ENCODE measurements around the gene SPTLC3. TPM values are rescaled to one million over a fixed set of nuclear protein-coding genes. Genes with fewer than 3 reads are reported as not detected.

SPTLC3 gene
- total and polyA plus RNA-seq, 2 of the 13 experiments (the other 11 are each of a cell fraction or from before 2014, with no cell fraction given) = 20.5 to 95.6 TPM

GRCh38 chr20:13121840-13122515, 113.2 kb downstream of the SPTLC3 start (continued):
- TF ChIP-seq PPARG (CRISPR knock-in tag; conservative IDR thresholded peaks at IDR 0.05) (peak; percentile 82), YEATS2 (CRISPR knock-in tag; IDR thresholded peaks at IDR 0.05; ENCODE audit: borderline replicate concordance) (0 out of 2 replicates have a peak, but pooled peaks have one; percentile 8), ZNF296 (CRISPR knock-in tag; conservative IDR thresholded peaks at IDR 0.05) (no peak), ZSCAN20 (CRISPR knock-in tag; IDR thresholded peaks at IDR 0.05; ENCODE audit: borderline replicate concordance) (no peak), HMG20B (CRISPR knock-in tag; conservative IDR thresholded peaks at IDR 0.05) (peak; percentile 76; the same call in 1 of the 2 replicates), ZNF562 (CRISPR knock-in tag; IDR thresholded peaks at IDR 0.05; ENCODE audit: borderline replicate concordance) (no peak), ZSCAN29 (CRISPR knock-in tag; conservative IDR thresholded peaks at IDR 0.05) (0 out of 2 replicates have a peak, but pooled peaks have one; percentile 53), CENPX (CRISPR knock-in tag; IDR thresholded peaks at IDR 0.05) (no peak), HBP1 (CRISPR knock-in tag; IDR thresholded peaks at IDR 0.05; ENCODE audit: low read depth) (no peak), ZFX (CRISPR knock-in tag; IDR thresholded peaks at IDR 0.05; ENCODE audit: low read depth) (no peak), TBX2 (CRISPR knock-in tag; IDR thresholded peaks at IDR 0.05; ENCODE audit: borderline replicate concordance) (peak; percentile 73), TEF (CRISPR knock-in tag; IDR thresholded peaks at IDR 0.05) (no peak), RXRB (CRISPR knock-in tag; IDR thresholded peaks at IDR 0.05; ENCODE audit: borderline replicate concordance) (peak; percentile 85), ZNF816 (CRISPR knock-in tag; IDR thresholded peaks at IDR 0.05; ENCODE audit: borderline replicate concordance) (no peak), TGIF2 (CRISPR knock-in tag; IDR thresholded peaks at IDR 0.05) (peak; percentile 60; the same call in 1 of the 2 replicates), TRIM22 (IDR thresholded peaks at IDR 0.05) (no peak), TCF7L2 (IDR thresholded peaks at IDR 0.05; ENCODE audit: low read depth, low read length) (peak; percentile 91), ZNF382 (CRISPR knock-in tag; IDR thresholded peaks at IDR 0.05; ENCODE audit: borderline replicate concordance) (no peak), ZNF121 (CRISPR knock-in tag; IDR thresholded peaks at IDR 0.05) (no peak), AHR (CRISPR knock-in tag; IDR thresholded peaks at IDR 0.05) (no peak), NFIB (CRISPR knock-in tag; IDR thresholded peaks at IDR 0.05; ENCODE audit: borderline replicate concordance) (no peak), ZNF383 (CRISPR knock-in tag; IDR thresholded peaks at IDR 0.05; ENCODE audit: borderline replicate concordance) (no peak), ZNF547 (CRISPR knock-in tag; IDR thresholded peaks at IDR 0.05) (no peak), TBL1XR1 (IDR thresholded peaks at IDR 0.05; ENCODE audit: borderline replicate concordance, low read length, partially characterized antibody) (no peak), RFX5 (IDR thresholded peaks at IDR 0.05; ENCODE audit: low read depth, low read length) (no peak)
- TF ChIP-seq, protein P1, sequence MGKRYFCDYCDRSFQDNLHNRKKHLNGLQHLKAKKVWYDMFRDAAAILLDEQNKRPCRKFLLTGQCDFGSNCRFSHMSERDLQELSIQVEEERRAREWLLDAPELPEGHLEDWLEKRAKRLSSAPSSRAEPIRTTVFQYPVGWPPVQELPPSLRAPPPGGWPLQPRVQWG (CRISPR knock-in tag; IDR thresholded peaks at IDR 0.05; ENCODE audit: borderline replicate concordance, low read depth) = no peak
- TF ChIP-seq, protein P2, sequence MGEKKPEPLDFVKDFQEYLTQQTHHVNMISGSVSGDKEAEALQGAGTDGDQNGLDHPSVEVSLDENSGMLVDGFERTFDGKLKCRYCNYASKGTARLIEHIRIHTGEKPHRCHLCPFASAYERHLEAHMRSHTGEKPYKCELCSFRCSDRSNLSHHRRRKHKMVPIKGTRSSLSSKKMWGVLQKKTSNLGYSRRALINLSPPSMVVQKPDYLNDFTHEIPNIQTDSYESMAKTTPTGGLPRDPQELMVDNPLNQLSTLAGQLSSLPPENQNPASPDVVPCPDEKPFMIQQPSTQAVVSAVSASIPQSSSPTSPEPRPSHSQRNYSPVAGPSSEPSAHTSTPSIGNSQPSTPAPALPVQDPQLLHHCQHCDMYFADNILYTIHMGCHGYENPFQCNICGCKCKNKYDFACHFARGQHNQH (CRISPR knock-in tag; IDR thresholded peaks at IDR 0.05) = 0 out of 2 replicates have a peak, but pooled peaks have one; percentile 53
